Lower leg skin (tissue), 4 donors: ENCODE data around the gene BEND5. TPM values are rescaled to one million over a fixed set of nuclear protein-coding genes. Genes with fewer than 3 reads are reported as not detected.

Experiments
- DNase-seq, 2 donors: peaks; one replicate each; pipeline ENCODE4 v3.0.0-alpha.2; 2019; ENCODE audit warnings: low spot score in 2 of 2
- H3K4me3 ChIP-seq: fragments of 200-600 bp; sonication (generic); 2 replicates; pipeline ENCODE4 v1.5.1; 2017; ENCODE audit warnings: mild to moderate bottlenecking, low read depth; ENCODE audit not compliant: poor library complexity, severe bottlenecking
- CTCF ChIP-seq, 3 donors: fragments of 450-650 bp; IDR thresholded peaks; one replicate each; pipeline ENCODE4 v1.5.1; 2016; ENCODE audit warnings: antibody characterized with exemption in 3 of 3, mild to moderate bottlenecking in 3 of 3, moderate library complexity in 2 of 3
- POLR2A ChIP-seq, 2 donors: fragments of 450-650 bp; IDR thresholded peaks; one replicate each; pipeline ENCODE4 v1.6.1; 2016 to 2017; ENCODE audit warnings: antibody characterized with exemption in 2 of 2, mild to moderate bottlenecking in 1 of 2, moderate library complexity in 1 of 2
- WGBS, 2 donors: methylation state at CpG; one replicate each; pipeline ENCODE4 v1.1.5; 2018; 5-methylcytosine and 5-hydroxymethylcytosine counted together
- intact Hi-C: fragments of 100-400 bp; cut with DNase I; formaldehyde crosslinking; loops from one replicate; pipeline ENCODE4 v1.15.0; 2023; ENCODE audit warnings: low total_unique reads
- total RNA-seq, 4 donors: library from RNA; depleted of rRNA; stranded (reverse); fragments of >200 nt; gene quantifications; one replicate each; pipeline ENCODE4 v1.1.0, GENCODE V29; 2016

The BEND5 gene
- total RNA-seq, 4 donors from 2014 or later = 0.67 to 2.5 (median 1.1) TPM; not detected in 1

- intact Hi-C loops = no loop called here
- DNase-seq = no peak
- 11 to 14% methylated on average over 7 of the region's 7 CpGs for WGBS, 2 donors
- TF ChIP-seq CTCF (IDR thresholded peaks at IDR 0.05) (no peak), POLR2A (IDR thresholded peaks at IDR 0.05) (no peak)
- no peak overlapping the region for H3K4me3 ChIP-seq
These were observed 779 bp downstream of the BEND5 start for GRCh38 chr1:48775831-48776392.

DNA sequence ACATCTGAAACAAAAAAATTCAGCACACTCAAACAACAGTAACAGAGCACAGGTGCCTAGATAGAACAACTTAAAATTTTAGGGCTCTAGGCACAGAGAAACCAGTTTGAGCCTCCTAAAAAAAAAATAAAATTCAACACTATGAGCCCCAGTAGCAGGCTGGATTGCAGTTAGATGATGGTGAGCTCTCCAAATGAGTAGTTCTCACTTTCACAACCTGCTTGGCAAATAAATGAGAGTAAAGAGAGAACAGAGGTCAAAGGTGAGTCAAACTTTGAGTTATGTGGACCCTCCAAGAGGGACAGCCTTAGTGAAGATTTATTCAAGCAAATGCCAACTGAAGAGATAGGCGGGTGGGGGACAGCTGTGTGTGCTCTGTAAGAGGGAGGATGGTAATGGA is 3.6 kb downstream of the BEND5 start:
- H3K4me3 ChIP-seq = no peak overlapping the region
- intact Hi-C loops = no loop called here
- WGBS, 2 donors = 76 to 89% methylated on average over 1 of the region's 1 CpG
- TF ChIP-seq CTCF (IDR thresholded peaks at IDR 0.05) (no peak), POLR2A (IDR thresholded peaks at IDR 0.05) (no peak)
- no peak for DNase-seq

- intact Hi-C loops = no loop called here
- TF ChIP-seq CTCF (IDR thresholded peaks at IDR 0.05) (no peak), POLR2A (IDR thresholded peaks at IDR 0.05) (no peak)
- DNase-seq = no peak
- 92 to 95% methylated on average over 2 of the region's 2 CpGs for WGBS, 2 donors
- H3K4me3 ChIP-seq = no peak overlapping the region
These were observed 4.5 kb downstream of the BEND5 start for GRCh38 chr1:48772211-48772610.

GRCh38 chr1:48771561-48771960 is 5.1 kb downstream of the BEND5 start:
- intact Hi-C loops = no loop called here
- DNase-seq = no peak
- TF ChIP-seq CTCF (IDR thresholded peaks at IDR 0.05) (no peak), POLR2A (IDR thresholded peaks at IDR 0.05) (no peak)
- H3K4me3 ChIP-seq = no peak overlapping the region
- 55 to 57% methylated on average over 2 of the region's 2 CpGs for WGBS, 2 donors

DNA sequence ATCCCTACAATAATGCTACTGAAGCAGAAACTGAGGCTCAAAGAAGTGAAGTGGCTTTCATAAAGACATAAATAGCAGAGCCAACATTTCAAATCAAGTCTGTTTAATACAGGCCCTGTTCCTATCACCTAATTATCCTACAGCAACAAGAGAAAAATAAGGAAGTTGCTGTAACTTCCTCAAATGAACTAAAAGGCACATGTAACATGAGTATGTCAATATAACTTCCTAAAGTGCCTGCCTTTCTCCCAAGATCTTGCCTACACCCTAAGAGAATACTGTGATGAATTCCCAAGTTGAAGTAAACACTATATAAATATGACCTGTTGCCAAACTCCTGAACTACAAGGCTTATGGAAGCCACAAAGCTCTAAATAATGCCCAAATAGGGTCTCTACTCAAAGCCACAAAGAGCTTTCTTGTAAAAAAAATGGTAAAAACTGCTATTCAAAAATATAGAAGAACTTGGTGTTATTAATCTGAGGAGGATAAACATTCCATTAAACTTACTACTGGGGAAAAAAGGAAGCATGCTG is 8.6 kb downstream of the BEND5 start:
- no peak for DNase-seq
- TF ChIP-seq CTCF (IDR thresholded peaks at IDR 0.05) (no peak), POLR2A (IDR thresholded peaks at IDR 0.05) (no peak)
- H3K4me3 ChIP-seq = no peak overlapping the region
- intact Hi-C loops = no loop called here

- TF ChIP-seq CTCF (IDR thresholded peaks at IDR 0.05) (no peak), POLR2A (IDR thresholded peaks at IDR 0.05) (no peak)
- DNase-seq = no peak
- intact Hi-C loops = no loop called here
- 97 to 100% methylated on average over 1 of the region's 1 CpG for WGBS, 2 donors
- no peak overlapping the region for H3K4me3 ChIP-seq
These were observed 11.4 kb downstream of the BEND5 start for GRCh38 chr1:48765335-48765734.
